GM12865 (cell line): Measurements from ENCODE around the gene HAGHL.
"Not testable (repeated sequence)": the region's sequence is repeated elsewhere in the genome, so short reads cannot be mapped to it uniquely, and the experiment has no call there.

Experiments used
- DNase-seq: peaks from one replicate; pipeline ENCODE4 v3.0.0; 2010; ENCODE audit warnings: low read depth
- H3K4me3 ChIP-seq: 2 replicates; pipeline ENCODE4 v1.5.1; 2011; ENCODE audit warnings: mild to moderate bottlenecking, low read depth, low read length, control low read depth
- CTCF ChIP-seq: IDR thresholded peaks from 2 replicates; pipeline ENCODE4 v1.5.1; 2011; ENCODE audit warnings: low read length, control low read depth, low read depth, inconsistent platforms; ENCODE audit not compliant: insufficient read depth; ENCODE audit errors: missing control alignments

Gene HAGHL

GRCh38 chr16:752007-752312 is 25.1 kb downstream of the HAGHL start:
- no peak for DNase-seq
- no peak overlapping the region for H3K4me3 ChIP-seq
- no peak for TF ChIP-seq CTCF

DNA sequence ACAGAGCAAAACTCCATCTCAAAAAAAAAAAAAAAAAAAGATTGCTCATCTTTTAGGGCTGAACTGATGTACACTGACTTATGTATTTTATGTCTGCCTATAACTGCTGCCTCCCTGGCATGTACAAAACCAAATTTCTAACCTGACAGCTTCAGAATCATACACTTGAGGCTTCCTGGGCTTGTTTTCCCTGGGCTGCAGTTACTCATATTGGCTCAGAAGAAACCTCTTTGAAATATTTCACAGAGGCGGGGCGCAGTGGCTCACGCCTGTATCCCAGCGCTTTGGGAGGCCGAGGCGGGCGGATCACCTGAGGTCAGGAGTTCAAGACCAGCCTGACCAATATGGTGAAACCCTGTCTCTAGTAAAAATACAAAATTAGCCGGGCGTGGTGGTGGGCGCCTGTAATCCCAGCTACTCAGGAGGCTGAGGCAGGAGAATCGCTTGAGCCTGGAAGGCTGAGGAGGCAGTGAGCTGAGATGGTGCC is 27.3 kb downstream of the HAGHL start:
- not testable (repeated sequence) for DNase-seq, H3K4me3 ChIP-seq

DNA sequence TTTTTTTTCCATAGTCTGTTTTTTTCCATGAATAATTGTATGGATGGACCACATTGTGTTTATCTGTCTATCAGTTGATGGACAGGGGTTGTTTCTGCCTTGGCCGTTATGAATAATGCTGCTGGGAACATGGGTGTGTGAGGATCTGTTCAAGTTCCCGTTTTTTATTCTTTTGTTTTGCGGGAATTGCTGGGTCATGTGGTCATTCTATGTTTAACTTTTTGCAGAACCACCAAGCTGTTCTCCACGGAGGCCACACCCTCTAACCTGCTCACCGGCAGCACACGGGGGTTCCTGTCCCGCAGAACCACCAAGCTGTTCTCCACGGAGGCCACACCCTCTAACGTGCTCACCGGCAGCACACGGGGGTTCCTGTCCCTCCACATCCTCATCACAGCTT is 27.8 kb downstream of the HAGHL start:
- no peak for TF ChIP-seq CTCF
- no peak overlapping the region for H3K4me3 ChIP-seq
- DNase-seq: no peak

DNA sequence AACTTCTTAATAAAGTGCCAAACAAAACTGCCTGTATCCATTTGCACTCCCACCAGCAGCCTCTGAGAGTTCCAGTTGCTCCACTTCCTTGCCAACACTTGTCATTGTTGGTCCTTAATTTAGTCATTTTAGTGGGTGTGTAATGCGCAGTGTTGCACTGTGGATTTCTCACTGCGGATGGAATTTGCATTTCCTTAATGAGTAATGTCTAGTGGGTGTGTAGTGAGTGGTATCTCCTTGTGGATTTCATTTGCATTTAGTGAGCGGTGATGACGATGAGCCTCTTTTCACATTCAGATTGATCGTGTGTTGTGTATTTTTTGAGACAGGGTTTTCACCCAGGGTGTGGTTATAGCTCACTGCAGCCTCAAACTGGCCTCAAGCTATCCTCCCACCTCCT is 29.5 kb downstream of the HAGHL start:
- no peak for TF ChIP-seq CTCF
- no peak overlapping the region for H3K4me3 ChIP-seq
- no peak for DNase-seq

- DNase-seq: no peak
- no peak for TF ChIP-seq CTCF
Observed at GRCh38 chr16:759110-759910, 32.4 kb downstream of the HAGHL start.

DNA sequence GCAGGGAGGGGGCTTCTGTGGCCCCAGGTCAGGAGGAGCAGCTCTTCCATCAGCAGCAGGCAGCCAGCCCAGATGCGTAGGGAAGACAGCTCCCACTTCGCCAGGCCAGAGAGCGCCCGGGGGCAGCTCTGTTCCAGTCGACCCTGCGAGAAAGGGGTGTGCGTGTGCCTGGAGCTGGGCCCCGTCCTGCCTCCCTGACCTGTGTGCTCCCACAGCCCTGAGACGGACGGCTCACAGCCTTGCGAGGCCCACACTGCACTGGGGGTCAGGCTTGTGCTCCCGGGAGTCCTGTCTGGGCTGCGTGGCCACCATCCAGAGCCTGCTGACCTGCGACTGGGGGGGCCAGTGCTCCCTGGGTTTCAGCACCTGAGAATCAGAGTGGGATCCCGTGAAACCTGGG is 33.2 kb downstream of the HAGHL start:
- DNase-seq: no peak
- no peak for TF ChIP-seq CTCF
- H3K4me3 ChIP-seq: no peak overlapping the region

More at GRCh38 chr16:759110-759910, 32.4 kb downstream of the HAGHL start:
- H3K4me3 ChIP-seq: no peak overlapping the region

GRCh38 chr16:760545-761343 is 33.8 kb downstream of the HAGHL start, which contains the start of gene MSLN:
MSLN (plus strand) TSS chr16:760734; CDS start chr16:762681, 1,947 bp downstream.
- DNase-seq: no peak
- TF ChIP-seq CTCF: no peak
- H3K4me3 ChIP-seq: no peak within 1 kb of the TSS
